NAMALWA (cell line): ENCODE data around the gene CEP41.

Source experiments
- DNase-seq: peaks from one replicate; pipeline ENCODE4 v3.0.0-alpha.2; 2015; ENCODE audit warnings: low spot score

CEP41 gene

DNA sequence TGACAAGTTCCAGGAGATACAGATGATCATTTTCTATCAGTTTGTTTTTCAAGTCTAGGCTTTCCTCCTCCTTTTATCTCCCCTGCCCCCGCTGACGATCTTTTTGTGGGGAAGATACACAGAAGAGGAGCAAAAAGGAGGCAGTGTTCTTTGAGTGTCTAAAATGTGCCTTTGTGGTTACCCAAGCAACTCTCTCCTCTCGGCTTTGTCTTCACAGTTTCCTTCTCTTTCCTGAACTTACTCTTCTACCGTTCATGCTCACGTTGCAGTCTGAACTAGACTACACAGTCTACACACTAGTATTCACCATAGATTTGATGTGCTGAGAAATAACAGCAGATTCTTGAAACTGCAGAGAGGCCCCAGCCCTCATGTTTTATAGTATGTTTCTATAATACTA, 23.6 kb downstream of the CEP41 start:
- no peak for DNase-seq

GRCh38 chr7:130415006-130415405, 25.8 kb downstream of the CEP41 start:
- no peak for DNase-seq

- DNase-seq, result no peak
Measured at GRCh38 chr7:130413201-130413600, 27.6 kb downstream of the CEP41 start.

- DNase-seq, result no peak
Measured at GRCh38 chr7:130410868-130411541, 29.8 kb downstream of the CEP41 start.

DNA sequence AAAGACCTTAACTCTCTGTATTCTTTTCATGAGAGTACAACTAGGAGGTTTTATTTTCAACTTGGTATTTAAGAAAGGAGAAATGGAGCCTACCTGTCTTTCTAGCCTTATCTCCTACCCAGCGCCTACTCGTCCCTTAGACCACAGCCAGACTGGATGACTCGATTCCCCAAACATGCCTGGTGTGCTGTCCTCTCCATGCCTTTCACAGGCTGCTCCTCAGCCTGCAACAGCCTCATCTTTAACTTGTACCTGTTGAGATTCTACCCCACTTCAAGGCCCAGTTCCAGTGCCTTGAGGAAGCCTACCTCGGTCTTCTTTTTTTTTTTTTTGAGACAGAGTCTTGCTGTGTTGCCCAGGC, 31.1 kb downstream of the CEP41 start:
- DNase-seq, result no peak

DNA sequence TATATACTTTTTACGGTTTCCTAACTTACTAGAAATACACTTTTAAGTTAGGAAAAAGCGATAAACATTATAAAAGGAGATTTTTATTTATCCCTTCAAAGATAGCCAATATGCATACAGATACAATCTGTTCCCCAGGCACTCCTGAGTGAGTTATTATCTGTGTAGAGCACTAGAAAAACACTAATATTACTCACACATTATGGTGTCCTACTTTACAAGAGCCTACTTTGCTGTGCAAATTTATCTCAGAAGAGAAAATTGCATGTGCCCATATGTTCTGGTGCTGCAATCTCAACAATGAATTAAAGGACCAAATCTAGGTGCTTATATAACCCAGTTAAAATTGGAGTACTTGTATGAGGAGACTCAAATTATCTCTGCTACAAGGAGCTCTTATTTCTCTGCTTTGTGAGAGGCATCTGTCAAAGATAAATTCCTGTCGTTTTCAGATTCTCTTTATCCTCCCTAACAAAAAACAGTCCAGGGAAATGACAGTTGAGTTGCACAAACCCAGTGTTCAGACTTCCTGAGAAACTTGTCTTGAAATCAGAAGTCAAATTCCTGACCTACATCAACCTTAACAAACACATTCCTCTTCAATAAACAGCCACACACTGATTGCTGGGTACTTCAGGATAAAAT, 31.6 kb downstream of the CEP41 start:
- DNase-seq, result no peak

- DNase-seq, result no peak
Measured at GRCh38 chr7:130405003-130405402, 35.8 kb downstream of the CEP41 start.

DNA sequence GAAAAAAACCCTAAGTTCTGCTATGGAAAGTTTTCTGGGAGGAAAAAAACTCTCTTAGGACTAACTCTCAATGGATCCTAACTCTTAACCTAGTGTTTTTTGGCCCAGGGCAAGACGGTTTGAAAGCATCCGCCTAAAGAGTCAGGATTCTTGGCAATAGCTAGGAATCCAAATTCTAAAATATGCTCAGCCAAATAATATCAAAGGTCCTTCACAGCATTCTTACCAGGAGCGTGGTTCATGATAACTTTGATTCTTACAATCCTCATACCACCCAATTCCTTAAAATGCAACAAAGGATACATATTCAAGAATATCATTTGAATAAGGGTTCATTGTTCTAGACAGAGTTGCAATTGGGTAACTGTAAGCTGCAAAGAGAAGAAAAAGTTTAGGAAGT, 39.2 kb downstream of the CEP41 start:
- DNase-seq, result no peak

GRCh38 chr7:130401101-130401500, 39.7 kb downstream of the CEP41 start:
- DNase-seq, result no peak

DNA sequence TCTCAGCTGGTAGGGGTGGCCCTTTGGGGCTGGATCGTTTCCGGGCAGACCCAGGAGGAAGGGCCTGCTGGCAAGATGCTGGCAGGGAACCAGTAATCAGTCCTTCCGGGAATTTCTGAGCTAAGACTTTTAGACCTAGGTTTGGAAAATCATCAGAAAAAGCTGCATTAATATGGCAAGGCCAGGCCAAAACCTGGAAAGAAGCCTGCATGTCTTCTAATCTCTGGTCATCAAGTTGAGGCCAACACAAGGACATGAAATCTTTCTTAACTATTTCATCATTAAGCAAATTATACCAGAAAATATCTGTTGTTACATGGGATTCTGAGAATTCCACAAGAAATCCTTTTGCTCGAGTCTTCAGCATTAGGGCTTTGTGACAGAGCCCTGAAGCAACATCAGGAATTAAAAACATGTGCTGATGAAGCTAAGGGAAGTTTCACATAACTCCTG, 40.7 kb downstream of the CEP41 start:
- DNase-seq, result no peak

GRCh38 chr7:130398526-130399090, 42.2 kb downstream of the CEP41 start:
- DNase-seq, result no peak

- DNase-seq, result no peak
Measured at GRCh38 chr7:130397758-130398073, 43.1 kb downstream of the CEP41 start.

DNA sequence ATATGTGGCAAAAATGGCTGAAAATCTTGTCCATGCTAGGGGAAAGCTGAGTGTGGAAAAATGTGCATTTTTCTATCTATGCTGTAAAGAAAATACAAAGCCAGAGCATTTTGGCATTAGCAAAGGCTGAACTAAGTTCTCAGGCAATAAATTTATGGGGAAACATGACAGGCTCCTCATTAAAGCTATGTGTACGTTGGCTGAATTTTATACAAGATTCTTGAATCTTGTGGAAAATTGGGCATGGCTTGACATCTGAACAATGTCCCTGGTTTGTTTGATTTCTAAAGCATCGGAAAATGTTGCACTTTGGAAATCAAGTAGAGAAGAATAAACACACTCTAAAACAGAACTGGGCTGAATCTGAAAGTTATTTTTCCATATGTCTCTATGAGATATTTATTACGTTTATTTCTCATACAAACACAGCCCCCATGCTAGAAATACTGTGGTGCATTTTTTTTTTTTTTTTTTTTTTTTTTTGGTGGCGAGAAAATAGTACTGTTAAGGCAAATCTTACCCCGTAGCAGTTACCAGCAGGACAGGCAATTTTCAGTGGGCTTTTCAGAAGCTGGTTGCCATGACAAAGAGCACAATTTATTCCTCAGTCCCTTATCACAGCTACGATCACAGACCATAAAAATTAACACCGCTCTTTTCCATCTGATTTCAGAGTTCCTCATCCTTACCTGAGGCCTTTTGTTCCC, 43.6 kb downstream of the CEP41 start:
- DNase-seq, result no peak

GRCh38 chr7:130396109-130396508, 44.7 kb downstream of the CEP41 start:
- DNase-seq, result no peak

- DNase-seq, result no peak
Measured at GRCh38 chr7:130395421-130395820, 45.4 kb downstream of the CEP41 start.

- DNase-seq, result peak; percentile 12
Measured at GRCh38 chr7:130394421-130395195, 46.2 kb downstream of the CEP41 start.

DNA sequence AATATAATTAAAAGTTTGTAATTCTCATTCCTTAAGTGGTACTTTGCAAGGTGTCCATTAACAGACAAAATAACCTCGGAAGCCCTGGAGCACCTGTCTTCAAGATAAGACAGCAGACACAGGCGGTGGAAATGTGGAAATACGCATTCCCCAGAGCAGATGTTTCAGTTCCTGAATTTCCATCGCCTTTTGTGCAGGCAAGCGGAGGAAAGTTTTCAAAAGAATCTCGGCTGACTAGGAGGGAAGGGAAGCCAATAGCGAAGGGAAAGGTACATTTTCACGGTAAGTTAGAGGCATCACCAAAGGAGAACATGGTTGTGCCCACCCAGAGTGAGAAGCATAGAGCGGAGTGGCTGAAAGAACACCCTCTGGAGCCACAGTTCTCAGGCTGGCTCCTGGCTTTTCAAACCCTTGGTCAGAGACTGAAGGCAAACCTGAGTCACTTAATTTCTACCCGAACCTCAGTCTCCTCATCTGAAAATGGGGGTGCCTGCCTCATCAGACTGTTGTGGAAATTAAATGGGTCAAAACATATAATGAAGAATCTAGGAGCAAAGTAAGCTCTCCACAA, 46.9 kb downstream of the CEP41 start:
- DNase-seq, result no peak

GRCh38 chr7:130393101-130393561, 47.7 kb downstream of the CEP41 start:
- DNase-seq, result no peak

DNA sequence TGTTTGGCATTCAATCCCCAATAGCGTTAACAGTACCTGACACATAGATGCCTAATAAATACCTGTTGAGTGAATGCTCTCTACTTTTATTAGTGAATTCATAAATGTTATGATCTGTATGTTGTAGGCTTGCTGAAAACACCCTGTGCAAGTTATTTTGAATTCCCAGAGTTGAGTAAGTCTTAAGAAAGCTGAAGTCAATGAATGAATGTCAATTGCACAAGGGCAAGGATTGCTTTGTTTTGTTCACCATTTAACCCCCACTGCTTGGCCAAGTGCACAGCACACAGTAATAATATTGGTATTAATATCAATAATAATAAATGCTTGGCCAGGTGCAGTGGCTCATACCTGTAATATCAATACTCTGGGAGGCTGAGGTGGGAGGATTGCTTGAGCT, 50.3 kb downstream of the CEP41 start:
- DNase-seq, result no peak

GRCh38 chr7:130388671-130389070, 52.1 kb downstream of the CEP41 start:
- no peak for DNase-seq

GRCh38 chr7:130387628-130388403, 53.0 kb downstream of the CEP41 start:
- DNase-seq, result no peak
